ENCODE data around the gene CHD6.
A peak's percentile ranks its signal among the peaks of the same experiment; 100 is the strongest.

CHD6 gene

DNA sequence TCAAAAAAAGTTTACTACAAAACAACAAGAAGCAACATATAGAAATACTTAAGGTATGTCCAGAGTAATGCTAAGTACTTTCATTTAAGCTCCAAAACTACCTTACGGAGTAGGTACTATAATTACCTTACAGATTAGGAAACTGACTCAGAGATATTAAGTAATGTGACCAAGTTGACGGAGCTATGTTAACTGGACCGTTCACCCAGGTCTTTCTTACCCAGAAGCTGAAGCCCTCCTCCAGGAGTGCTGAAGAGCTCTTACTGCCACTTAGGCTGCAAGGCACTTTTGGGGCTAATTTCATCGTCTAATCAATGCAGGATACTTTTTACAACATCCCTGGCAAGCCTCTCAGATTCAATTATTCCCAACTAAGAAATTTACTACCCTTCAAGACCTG lies 123.7 kb downstream of the CHD6 start:
- Mint-ChIP-seq H3K4me3 (no peak overlapping the region), H3K27ac (no peak overlapping the region), H3K36me3 (peaks cover 66% of the 10 kb centered on the region), H3K4me1 (no peaks in the 10 kb centered on the region), H3K9me3 (no peaks in the 10 kb centered on the region)
- no peak for ATAC-seq
- DNase-seq (ENCODE audit: low spot score in 2 of 2), result no peak

DNA sequence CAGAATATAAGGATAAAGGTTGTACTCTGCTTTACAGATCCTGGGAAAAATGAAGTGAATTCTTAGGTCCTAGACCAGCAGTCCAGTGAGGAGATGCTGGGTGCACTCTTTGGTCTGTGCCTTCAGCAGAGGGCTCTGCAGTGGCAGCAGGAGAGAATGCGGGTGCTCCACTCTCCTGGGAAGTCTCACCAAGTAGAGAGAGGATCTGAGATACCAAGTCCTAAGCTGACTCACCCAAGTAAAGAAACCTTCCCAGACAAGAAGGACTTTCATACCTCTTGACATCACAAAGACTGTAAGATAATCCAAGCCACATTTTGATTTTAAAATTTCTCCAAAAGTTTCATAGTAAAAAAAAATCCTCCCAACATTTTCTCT lies 134.6 kb downstream of the CHD6 start:
- H3K4me1 Mint-ChIP-seq, result peaks cover 6% of the 10 kb centered on the region
- ATAC-seq (no peak), DNase-seq (ENCODE audit: low spot score in 2 of 2) (no peak)
- H3K4me3 Mint-ChIP-seq, result no peak overlapping the region
- H3K36me3 Mint-ChIP-seq, result peaks cover 69% of the 10 kb centered on the region
- no peaks in the 10 kb centered on the region for H3K9me3 Mint-ChIP-seq
- H3K27ac Mint-ChIP-seq, result no peak overlapping the region

DNA sequence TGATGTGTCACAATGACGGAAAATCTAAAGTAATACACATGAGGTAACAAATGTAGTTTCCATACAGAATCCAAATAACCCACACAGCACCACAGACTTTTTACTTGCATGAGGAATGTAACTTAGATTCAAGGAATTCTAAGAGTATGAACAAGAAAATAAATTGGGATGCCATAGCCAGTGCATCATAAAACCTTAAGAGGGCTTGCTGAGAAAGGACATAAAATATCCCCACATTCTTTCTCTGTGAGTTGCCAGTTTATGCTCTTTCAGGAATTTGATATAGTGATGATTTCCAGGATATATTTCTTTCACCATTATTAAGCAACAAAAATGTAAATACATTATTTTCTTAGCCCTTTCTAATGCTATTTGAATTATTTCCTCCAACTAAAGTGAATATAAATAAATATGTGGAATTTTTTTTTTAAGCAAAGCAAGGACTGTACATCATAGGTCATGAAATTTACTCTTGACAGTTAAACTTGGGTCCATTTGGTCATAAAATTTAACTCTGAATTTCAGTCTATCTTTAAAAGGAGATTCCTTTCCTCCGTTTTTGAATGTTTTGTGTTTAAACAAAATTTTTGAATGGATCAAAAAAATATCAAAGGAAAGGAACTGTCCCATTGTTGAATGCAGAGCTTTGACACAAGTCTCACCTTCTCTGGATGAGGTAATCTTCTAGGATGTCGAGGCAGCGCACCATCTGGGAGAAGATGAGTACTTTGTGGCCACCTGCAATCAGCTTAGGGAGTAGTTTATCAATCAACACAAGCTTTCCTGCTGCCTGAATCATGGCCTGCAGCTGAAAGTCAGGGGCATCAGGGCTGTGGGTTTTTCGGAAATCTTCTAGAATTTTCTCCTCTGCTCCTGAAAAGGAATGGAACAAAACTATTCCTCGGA lies 135.3 kb downstream of the CHD6 start:
- DNase-seq (ENCODE audit: low spot score in 2 of 2) (no peak), ATAC-seq (no peak)
- no peaks in the 10 kb centered on the region for H3K9me3 Mint-ChIP-seq
- peaks cover 63% of the 10 kb centered on the region for H3K36me3 Mint-ChIP-seq
- no peak overlapping the region for H3K27ac Mint-ChIP-seq
- peaks cover 6% of the 10 kb centered on the region for H3K4me1 Mint-ChIP-seq
- no peak overlapping the region for H3K4me3 Mint-ChIP-seq

DNA sequence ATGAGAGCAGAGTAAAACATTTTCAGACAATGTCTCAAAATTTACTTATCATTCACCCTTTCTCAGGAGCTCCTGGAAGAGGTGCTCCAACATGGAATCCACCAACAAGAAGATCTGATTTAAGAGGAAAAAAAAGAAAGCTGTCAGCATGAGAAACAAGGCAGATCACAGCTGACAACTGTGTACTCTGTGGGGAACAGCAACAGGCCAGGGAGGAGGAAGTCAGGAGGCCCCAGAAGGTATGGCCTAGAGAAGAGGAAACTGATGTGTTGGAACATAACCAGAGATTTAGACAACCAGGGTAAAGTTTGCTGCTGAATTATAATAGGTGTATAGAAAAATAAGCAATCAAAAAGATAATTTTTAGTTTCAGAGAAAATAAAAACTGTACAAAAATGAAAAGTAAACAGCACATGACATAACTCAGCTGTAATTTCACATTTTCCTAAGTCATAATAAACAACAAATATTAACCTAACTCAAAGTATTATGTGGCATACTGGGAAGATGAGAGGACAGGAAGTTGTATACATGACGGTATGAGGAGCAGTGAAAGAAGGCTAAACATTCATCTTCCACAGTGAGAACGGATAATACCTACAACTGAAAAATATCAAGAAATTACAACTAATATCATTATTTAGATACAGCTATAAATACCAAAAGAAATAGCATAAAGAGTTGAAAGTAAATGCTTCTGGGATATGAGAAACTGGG lies 138.0 kb downstream of the CHD6 start:
- Mint-ChIP-seq H3K27ac (peak overlapping the region; percentile 61), H3K9me3 (no peaks in the 10 kb centered on the region), H3K4me1 (peaks cover 6% of the 10 kb centered on the region), H3K36me3 (peaks cover 54% of the 10 kb centered on the region), H3K4me3 (no peak overlapping the region)
- no peak for ATAC-seq
- no peak for DNase-seq (ENCODE audit: low spot score in 2 of 2)

DNA sequence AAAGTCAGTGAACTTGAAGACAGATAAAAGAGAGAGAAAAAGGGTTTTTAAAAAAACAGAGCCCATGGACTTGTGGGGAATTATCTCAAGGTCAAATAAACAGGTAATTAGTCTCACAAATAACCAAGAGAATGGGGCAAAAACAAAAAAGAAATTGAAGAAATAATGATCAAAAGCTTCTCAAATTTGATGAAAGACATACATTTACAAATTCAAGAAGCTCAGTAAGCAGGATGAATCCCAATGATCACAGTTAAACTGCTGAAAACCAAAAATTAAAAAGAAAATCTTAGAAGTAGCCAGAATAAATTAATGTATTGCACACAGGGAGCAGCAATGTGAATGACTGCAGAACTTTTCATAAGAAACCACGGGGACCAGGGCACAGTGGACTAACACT lies 139.1 kb downstream of the CHD6 start:
- DNase-seq (ENCODE audit: low spot score in 2 of 2), result no peak
- ATAC-seq, result no peak
- Mint-ChIP-seq H3K9me3 (no peaks in the 10 kb centered on the region), H3K4me3 (no peak overlapping the region), H3K4me1 (peaks cover 6% of the 10 kb centered on the region), H3K36me3 (peaks cover 43% of the 10 kb centered on the region), H3K27ac (no peak overlapping the region)

DNA sequence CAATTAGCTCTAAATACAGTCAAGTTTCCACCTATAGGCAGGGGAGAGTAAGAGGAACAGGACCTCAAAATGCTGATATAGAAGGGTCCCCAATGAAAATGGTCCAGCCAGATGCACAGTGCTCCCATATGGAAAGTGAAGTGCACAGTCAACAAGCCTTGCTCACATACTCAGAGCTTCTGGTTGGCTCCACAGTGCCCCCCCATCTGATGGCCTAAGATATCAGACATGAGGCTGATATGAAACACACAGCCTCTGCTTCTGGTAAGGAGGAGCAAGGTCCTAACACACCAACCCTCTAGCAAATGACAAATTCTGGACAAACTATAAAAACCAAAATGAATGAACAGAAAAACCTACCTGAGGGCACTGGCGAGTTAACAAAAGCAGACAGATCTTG lies 140.2 kb downstream of the CHD6 start:
- no peaks in the 10 kb centered on the region for H3K9me3 Mint-ChIP-seq
- ATAC-seq (no peak), DNase-seq (ENCODE audit: low spot score in 2 of 2) (no peak)
- no peak overlapping the region for H3K27ac Mint-ChIP-seq
- peaks cover 40% of the 10 kb centered on the region for H3K36me3 Mint-ChIP-seq
- peaks cover 6% of the 10 kb centered on the region for H3K4me1 Mint-ChIP-seq
- H3K4me3 Mint-ChIP-seq, result no peak overlapping the region

DNA sequence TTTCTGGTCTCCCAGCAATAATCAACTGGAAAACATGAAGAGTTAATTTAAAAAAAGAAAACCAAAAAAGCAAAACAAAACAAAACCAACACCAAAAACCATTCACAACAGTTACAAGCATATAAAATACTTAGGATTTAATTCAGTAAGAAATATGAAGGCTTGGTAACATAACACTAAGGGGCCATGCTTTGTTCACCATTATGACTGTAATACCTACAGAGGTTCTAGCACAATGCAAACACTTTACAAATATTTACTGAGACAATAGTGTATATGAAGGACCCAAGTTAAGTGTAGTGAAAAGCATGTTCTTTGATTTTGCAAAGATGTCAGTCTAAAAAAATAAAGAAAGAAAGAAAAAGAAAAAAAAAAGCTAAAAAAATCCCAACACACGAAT lies 141.7 kb downstream of the CHD6 start:
- peaks cover 45% of the 10 kb centered on the region for H3K36me3 Mint-ChIP-seq
- DNase-seq (ENCODE audit: low spot score in 2 of 2), result no peak
- ATAC-seq, result no peak
- no peak overlapping the region for H3K27ac Mint-ChIP-seq
- H3K9me3 Mint-ChIP-seq, result no peaks in the 10 kb centered on the region
- peaks cover 6% of the 10 kb centered on the region for H3K4me1 Mint-ChIP-seq
- H3K4me3 Mint-ChIP-seq, result no peak overlapping the region

DNA sequence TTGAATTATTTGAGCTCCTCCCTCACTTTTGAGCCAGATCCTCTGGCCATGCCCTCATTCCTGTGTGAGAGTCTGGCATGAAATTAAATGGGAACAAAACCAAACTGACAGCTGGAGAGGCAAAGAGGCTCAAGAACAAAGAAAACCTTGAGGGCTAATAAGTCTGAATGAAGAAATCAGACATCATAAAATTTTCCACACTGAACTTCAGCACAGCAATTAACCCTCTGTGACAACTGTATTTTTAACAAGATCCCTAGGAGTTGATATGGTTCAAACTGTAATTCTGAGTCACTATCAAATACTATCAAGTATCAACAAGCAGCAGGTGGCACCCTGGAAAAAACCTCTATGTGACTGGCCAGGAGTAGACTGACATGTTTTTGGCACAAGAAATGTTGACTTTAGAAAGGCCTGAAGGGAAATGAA lies 142.2 kb downstream of the CHD6 start:
- peaks cover 6% of the 10 kb centered on the region for H3K4me1 Mint-ChIP-seq
- ATAC-seq (no peak), DNase-seq (ENCODE audit: low spot score in 2 of 2) (no peak)
- no peak overlapping the region for H3K27ac Mint-ChIP-seq
- peaks cover 41% of the 10 kb centered on the region for H3K36me3 Mint-ChIP-seq
- H3K4me3 Mint-ChIP-seq, result no peak overlapping the region
- H3K9me3 Mint-ChIP-seq, result no peaks in the 10 kb centered on the region

DNA sequence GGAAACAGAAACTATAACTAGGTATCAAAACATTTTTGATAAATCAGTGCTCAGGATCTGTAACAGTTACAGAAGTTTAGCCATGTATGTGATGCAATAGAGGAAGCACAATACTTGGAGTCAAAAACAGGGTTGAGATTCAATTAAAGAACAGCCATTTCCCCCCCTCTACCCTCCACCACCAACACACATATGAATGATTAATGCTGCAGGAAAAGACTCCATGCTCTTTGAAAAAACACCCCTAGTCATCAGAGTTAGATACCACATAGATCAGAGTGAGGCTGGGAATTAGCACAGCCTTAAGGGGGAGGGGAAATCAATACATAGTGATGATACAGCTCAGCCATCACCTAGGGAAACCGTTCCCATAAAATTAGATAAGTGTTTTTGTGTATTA lies 142.7 kb downstream of the CHD6 start:
- no peak for ATAC-seq
- DNase-seq (ENCODE audit: low spot score in 2 of 2), result no peak
- H3K4me1 Mint-ChIP-seq, result peaks cover 6% of the 10 kb centered on the region
- no peak overlapping the region for H3K27ac Mint-ChIP-seq
- no peaks in the 10 kb centered on the region for H3K9me3 Mint-ChIP-seq
- peaks cover 41% of the 10 kb centered on the region for H3K36me3 Mint-ChIP-seq
- H3K4me3 Mint-ChIP-seq, result no peak overlapping the region

DNA sequence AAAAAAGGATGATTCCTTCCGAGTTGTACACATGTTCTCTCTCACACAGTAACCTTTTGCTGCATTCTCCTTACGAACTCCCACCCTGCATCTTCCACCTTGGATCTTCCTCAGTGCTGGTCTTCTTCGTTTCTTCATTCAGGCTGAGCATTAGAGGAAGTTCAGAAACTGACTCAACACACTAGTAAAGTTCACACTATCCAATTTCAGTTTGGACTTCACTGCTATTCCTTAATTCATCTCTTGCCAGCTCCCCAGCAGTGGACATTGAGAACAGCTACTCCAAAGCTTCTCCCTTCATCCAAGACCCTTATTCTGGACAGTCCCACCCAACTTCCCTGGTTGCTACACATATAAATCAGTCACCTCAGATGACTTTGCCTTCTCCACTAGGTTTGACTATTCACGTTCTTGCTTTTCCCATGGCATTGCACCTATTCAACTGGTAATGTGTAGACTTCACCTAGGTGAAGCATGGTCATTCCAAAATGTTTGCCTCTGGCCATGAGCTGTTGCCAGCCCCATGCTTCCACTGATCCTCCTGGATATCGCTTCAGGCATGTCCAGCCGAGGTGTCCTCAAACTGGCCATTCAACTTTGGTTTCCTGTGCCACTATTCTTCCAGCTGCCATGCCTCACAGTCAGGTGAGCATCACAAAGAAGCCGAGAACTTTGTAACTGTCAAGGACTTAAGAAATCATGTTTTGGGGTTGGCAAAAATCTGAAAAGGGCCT lies 147.6 kb downstream of the CHD6 start:
- Mint-ChIP-seq H3K4me1 (no peaks in the 10 kb centered on the region), H3K4me3 (no peak overlapping the region), H3K27ac (no peak overlapping the region), H3K36me3 (peaks cover 44% of the 10 kb centered on the region), H3K9me3 (no peaks in the 10 kb centered on the region)
- DNase-seq (ENCODE audit: low spot score in 2 of 2), result no peak
- no peak for ATAC-seq

DNA sequence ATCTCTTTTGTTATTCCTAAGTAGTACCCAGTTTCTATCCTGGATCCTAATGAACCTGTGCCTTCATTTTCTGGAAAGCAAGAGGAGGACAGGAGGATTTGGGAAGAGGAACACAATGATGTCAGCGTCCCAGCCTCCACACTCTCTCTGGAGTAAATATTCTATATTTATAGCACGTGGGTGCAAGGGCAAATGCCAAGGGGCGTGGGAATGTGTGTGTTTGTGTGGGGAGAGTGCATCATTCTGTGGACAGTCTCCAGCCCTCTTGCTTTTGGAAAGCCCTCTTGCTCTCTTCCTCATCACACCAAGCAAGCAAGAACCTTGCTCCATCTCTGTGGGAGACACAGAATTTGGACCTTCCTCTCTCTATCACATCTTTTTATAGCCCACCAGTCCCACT lies 148.3 kb downstream of the CHD6 start:
- DNase-seq (ENCODE audit: low spot score in 2 of 2), result no peak
- Mint-ChIP-seq H3K27ac (no peak overlapping the region), H3K9me3 (peaks cover 3% of the 10 kb centered on the region), H3K36me3 (peaks cover 50% of the 10 kb centered on the region), H3K4me1 (no peaks in the 10 kb centered on the region), H3K4me3 (no peak overlapping the region)
- no peak for ATAC-seq

DNA sequence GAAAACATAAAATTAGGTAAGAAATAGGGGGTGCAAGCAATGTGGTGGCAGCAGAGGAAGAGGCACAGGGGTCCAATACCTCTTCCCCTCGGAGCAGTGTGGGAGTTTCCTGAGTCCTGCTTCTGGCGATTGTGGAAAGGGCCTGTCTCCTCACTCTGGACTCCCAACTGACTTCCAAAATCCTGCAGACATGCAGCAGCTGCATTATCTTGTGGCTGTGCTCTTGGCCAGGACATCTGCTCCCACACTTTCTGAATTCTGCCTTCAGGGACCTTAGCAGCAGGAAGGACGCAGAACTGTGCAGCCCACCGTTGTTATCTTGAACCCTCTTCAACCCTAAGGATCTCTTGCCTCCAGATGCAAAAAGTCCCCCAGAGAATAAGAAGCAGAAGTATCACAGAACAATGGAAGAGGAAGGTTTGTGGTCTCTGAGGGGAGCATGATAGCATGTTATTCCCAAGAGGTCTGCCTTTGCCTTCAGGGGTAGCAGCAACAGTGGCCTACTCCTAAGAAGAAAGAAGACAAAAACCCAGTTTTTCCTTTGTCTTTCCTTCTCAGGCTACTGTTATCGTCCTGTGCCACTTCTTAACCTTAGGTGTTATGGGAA lies 149.1 kb downstream of the CHD6 start:
- ATAC-seq (no peak), DNase-seq (ENCODE audit: low spot score in 2 of 2) (no peak)
- Mint-ChIP-seq H3K36me3 (peaks cover 50% of the 10 kb centered on the region), H3K4me3 (no peak overlapping the region), H3K9me3 (peaks cover 3% of the 10 kb centered on the region), H3K27ac (peak overlapping the region; percentile 5), H3K4me1 (no peaks in the 10 kb centered on the region)

DNA sequence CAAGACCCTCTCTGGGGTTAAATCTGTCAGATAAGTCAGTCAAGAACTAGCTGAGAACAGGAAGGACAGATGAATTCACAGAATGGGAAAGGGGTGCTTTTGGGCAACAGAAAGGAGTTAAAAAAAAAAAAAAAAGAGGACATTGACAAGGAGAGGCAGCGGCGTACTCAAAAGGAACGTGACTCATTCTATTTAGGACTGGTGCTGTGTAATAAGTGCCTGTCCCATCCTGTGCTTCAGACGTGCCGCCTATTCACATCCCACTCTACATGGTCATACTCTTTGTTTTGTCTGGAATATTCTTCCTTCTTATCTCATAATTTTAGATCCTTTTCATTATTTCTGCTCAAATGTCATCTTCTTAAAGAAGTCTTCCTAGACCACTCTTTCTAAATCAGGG lies 150.5 kb downstream of the CHD6 start:
- peaks cover 50% of the 10 kb centered on the region for H3K36me3 Mint-ChIP-seq
- no peak for ATAC-seq
- no peak overlapping the region for H3K4me3 Mint-ChIP-seq
- H3K9me3 Mint-ChIP-seq, result peaks cover 3% of the 10 kb centered on the region
- H3K27ac Mint-ChIP-seq, result no peak overlapping the region
- no peak for DNase-seq (ENCODE audit: low spot score in 2 of 2)
- H3K4me1 Mint-ChIP-seq, result no peaks in the 10 kb centered on the region

DNA sequence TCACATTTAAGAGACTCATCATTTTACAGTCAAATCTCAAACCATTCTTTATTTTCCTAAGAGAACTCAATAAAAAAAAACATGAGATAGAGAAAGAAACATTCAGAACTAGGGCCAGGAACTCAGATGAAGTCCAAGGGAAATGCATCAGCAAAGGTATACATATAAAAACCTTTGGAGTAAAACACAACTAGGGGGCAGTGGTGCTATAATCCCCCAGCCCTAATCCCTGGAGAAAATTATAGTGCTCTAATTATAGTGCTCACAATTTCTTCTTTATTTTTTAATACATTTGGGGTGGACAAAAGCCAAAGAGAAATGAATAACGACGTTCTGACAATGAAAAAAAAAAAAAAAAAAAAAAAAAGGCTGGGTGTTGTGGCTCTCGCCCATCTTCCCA lies 151.0 kb downstream of the CHD6 start:
- H3K9me3 Mint-ChIP-seq, result peaks cover 3% of the 10 kb centered on the region
- no peak overlapping the region for H3K27ac Mint-ChIP-seq

DNA sequence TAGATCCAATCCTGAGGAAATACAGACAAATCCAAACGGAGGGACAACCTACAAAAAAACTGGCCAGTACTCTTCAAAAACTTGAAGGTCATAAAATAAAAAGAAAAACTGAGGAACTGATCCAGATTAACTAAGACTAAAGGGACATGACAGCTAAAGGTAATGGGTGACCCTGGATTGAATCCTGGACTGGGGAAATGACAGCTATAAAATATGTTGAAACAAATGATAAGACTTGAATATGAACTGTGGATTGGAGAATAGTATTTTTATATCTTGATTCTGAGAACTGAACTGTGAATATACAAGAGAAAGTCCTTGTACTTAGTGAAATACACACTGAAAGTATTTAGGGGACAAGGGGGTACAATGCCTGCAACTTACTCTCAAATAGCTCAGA lies 154.6 kb downstream of the CHD6 start:
- Mint-ChIP-seq H3K4me3 (no peak overlapping the region), H3K27ac (no peak overlapping the region), H3K4me1 (peaks cover 6% of the 10 kb centered on the region), H3K36me3 (peaks cover 33% of the 10 kb centered on the region), H3K9me3 (peaks cover 3% of the 10 kb centered on the region)
- ATAC-seq (no peak), DNase-seq (ENCODE audit: low spot score in 2 of 2) (no peak)

More for the DNA sequence above, 151.0 kb downstream of the CHD6 start:
- no peak overlapping the region for H3K4me3 Mint-ChIP-seq
- peaks cover 45% of the 10 kb centered on the region for H3K36me3 Mint-ChIP-seq
- no peaks in the 10 kb centered on the region for H3K4me1 Mint-ChIP-seq
- no peak for DNase-seq (ENCODE audit: low spot score in 2 of 2)
- ATAC-seq, result no peak

Data from stimulated activated effector memory CD8-positive, alpha-beta T cell treated with anti-CD3 and anti-CD28 coated beads, Interleukin-12 subunit alpha, Interleukin-12 subunit beta, amount 100 ng/mL, for 72 hours (primary cell).